Endothelial cell of umbilical vein (primary cell): ENCODE results near the gene MACROD2. TPM values are rescaled to one million over a fixed set of nuclear protein-coding genes. Genes with fewer than 3 reads are reported as not detected.

Experiments used
- BruUV-seq: library from RNA; stranded (reverse); fragments of 400-500 nt; replicated peaks from 2 replicates; lab custom pipeline; 2021; lab: Mats Ljungman, UMichigan
- CTCF ChIA-PET: fragments of 300-600, 350-600 bp; sonication (Branson Sonifier 250); formaldehyde crosslinking; loops from one replicate; lab custom pipeline; 2021; ENCODE audit warnings: antibody characterized with exemption, inconsistent platforms; lab: Charles Lee
- POLR2A ChIA-PET: fragments of 300-600, 350-600 bp; sonication (Branson Sonifier 250); formaldehyde crosslinking; loops from one replicate; lab custom pipeline; 2021; ENCODE audit warnings: antibody characterized with exemption, inconsistent platforms; lab: Charles Lee
- DNase-seq: peaks from one replicate; pipeline ENCODE4 v3.0.0-alpha.2; 2011; ENCODE audit warnings: low read depth, low spot score
- FAIRE-seq: peaks from 2 replicates; lab custom pipeline; 2011; peaks lifted over from hg19 to GRCh38; lab: Jason Lieb, UNC
- H2AFZ ChIP-seq: 2 replicates; pipeline ENCODE4 v1.6.0; 2012; ENCODE audit warnings: low read depth, low read length, control low read depth, inconsistent platforms
- H3K27ac ChIP-seq: 2 replicates; pipeline ENCODE4 v1.5.1; 2011; ENCODE audit warnings: low read depth, mild to moderate bottlenecking, control low read depth, low read length, moderate library complexity; ENCODE audit not compliant: insufficient read depth
- H3K27me3 ChIP-seq, 2 experiments: 2 replicates each; pipeline versions ENCODE4 v1.6.0 to v1.6.1; 2011; ENCODE audit warnings: low read length in 2 of 2, mixed read lengths in 1 of 2; ENCODE audit not compliant: control insufficient read depth in 2 of 2, insufficient read depth in 2 of 2
- H3K36me3 ChIP-seq, 2 experiments: 2 replicates in 1 of 2; 3 replicates in 1 of 2; pipeline ENCODE4 v1.5.1; 2011; ENCODE audit warnings: low read length in 2 of 2, mild to moderate bottlenecking in 1 of 2, moderate library complexity in 1 of 2; ENCODE audit not compliant: control insufficient read depth in 2 of 2, insufficient read depth in 2 of 2; ENCODE audit errors: extremely low read depth in 1 of 2
- H3K4me1 ChIP-seq: 3 replicates; pipeline ENCODE4 v1.5.1; 2011; ENCODE audit warnings: mild to moderate bottlenecking, low read length; ENCODE audit not compliant: control insufficient read depth, insufficient read depth; ENCODE audit errors: extremely low read depth
- H3K4me2 ChIP-seq: 2 replicates; pipeline ENCODE4 v1.6.1; 2011; ENCODE audit warnings: low read length, control low read depth, mixed read lengths; ENCODE audit not compliant: insufficient read depth
- H3K4me3 ChIP-seq, 3 experiments: fragments of 200-600 bp in 1 of 3; sonication (generic), shearing (Covaris generic) in 1 of 3; replicated peaks in 1 of 3; 2 replicates each; pipeline ENCODE4 v1.5.1; 2011 to 2016; ENCODE audit warnings: control low read depth in 3 of 3, low read length in 3 of 3, mild to moderate bottlenecking in 2 of 3, inconsistent platforms in 1 of 3, low read depth in 1 of 3, moderate library complexity in 1 of 3; ENCODE audit not compliant: insufficient read depth in 1 of 3
- H3K79me2 ChIP-seq: 2 replicates; pipeline ENCODE4 v1.6.0; 2012; ENCODE audit warnings: low read length, inconsistent platforms; ENCODE audit not compliant: control insufficient read depth, insufficient read depth
- H3K9ac ChIP-seq: replicated peaks from 2 replicates; pipeline ENCODE3; 2011; ENCODE audit warnings: low read length, control low read depth; ENCODE audit not compliant: insufficient read depth; ENCODE audit errors: extremely low read depth
- H3K9me1 ChIP-seq: replicated peaks from 3 replicates; pipeline ENCODE4 v1.6.0; 2011; ENCODE audit warnings: mild to moderate bottlenecking, low read length; ENCODE audit not compliant: control insufficient read depth, insufficient read depth; ENCODE audit errors: extremely low read depth
- H3K9me3 ChIP-seq: replicated peaks from 2 replicates; pipeline ENCODE4 v1.5.1; 2012; ENCODE audit warnings: low read length, inconsistent platforms; ENCODE audit not compliant: control insufficient read depth, insufficient read depth
- H4K20me1 ChIP-seq: replicated peaks from 2 replicates; pipeline ENCODE3; 2011; ENCODE audit warnings: mild to moderate bottlenecking, low read length; ENCODE audit not compliant: control insufficient read depth, insufficient read depth; ENCODE audit errors: extremely low read depth
- EZH2 ChIP-seq: IDR thresholded peaks from 2 replicates; pipeline ENCODE4 v1.6.1; 2012; ENCODE audit warnings: borderline replicate concordance, low read depth, mild to moderate bottlenecking, moderate library complexity, low read length, inconsistent platforms; ENCODE audit not compliant: severe bottlenecking
- FOS ChIP-seq: IDR thresholded peaks from 2 replicates; pipeline ENCODE4 v1.6.1; 2011; ENCODE audit warnings: mild to moderate bottlenecking, low read length, moderate library complexity, borderline replicate concordance; ENCODE audit not compliant: insufficient read depth
- GATA2 ChIP-seq: IDR thresholded peaks from 2 replicates; pipeline ENCODE4 v1.7.0; 2011; ENCODE audit warnings: low read depth, mild to moderate bottlenecking, moderate library complexity, mixed read lengths, low read length; ENCODE audit not compliant: insufficient read length, insufficient read depth
- JUN ChIP-seq: IDR thresholded peaks from 2 replicates; pipeline ENCODE4 v1.6.1; 2011; ENCODE audit warnings: borderline replicate concordance, low read depth; ENCODE audit not compliant: insufficient read length, insufficient read depth
- MYC ChIP-seq: IDR thresholded peaks from one replicate; pipeline ENCODE4 v1.6.1; 2011; ENCODE audit warnings: mild to moderate bottlenecking, low read depth, low read length
- POLR2A ChIP-seq: IDR thresholded peaks from 2 replicates; pipeline ENCODE4 v1.6.1; 2012; ENCODE audit warnings: low read depth, mild to moderate bottlenecking, control low read depth, low read length
- POLR2AphosphoS5 ChIP-seq: IDR thresholded peaks from 2 replicates; pipeline ENCODE4 v1.6.1; 2012; ENCODE audit warnings: low read depth, mild to moderate bottlenecking, control low read depth, low read length, moderate library complexity; ENCODE audit not compliant: insufficient read depth
- dilution Hi-C: fragments of 300-500 bp; cut with MboI; formaldehyde crosslinking; loops from one replicate; pipeline ENCODE4 v1.15.0; 2019; ENCODE audit warnings: low sequenced_read_pairs; ENCODE audit not compliant: extremely low pct_ligation_motif_present
- intact Hi-C: fragments of 100-400 bp; cut with micrococcal nuclease; formaldehyde crosslinking; loops from one replicate; pipeline ENCODE4 v1.10.0; 2022
- polyA plus RNA-seq, 4 experiments: library from polyadenylated mRNA; depleted of rRNA in 3 of 4; stranded (reverse) in 3 of 4; unstranded in 1 of 4; fragments of >200 nt; gene quantifications; 2 replicates each; pipeline versions ENCODE4 v1.2.1 to v1.2.3, GENCODE V29; 2011 to 2012; ENCODE audit warnings: missing spikeins in 1 of 4
- total RNA-seq: library from RNA; stranded (reverse); gene quantifications from 2 replicates; pipeline ENCODE4 v1.2.3, GENCODE V29; 2021
- TF ChIP-seq, protein P1 (sequence below): IDR thresholded peaks from 2 replicates; pipeline ENCODE4 v1.6.1; 2011; ENCODE audit not compliant: insufficient read depth, insufficient read length
- TF ChIP-seq, protein P2 (sequence below), 2 donors: IDR thresholded peaks; 1 replicate in 1 of 2; 2 replicates in 1 of 2; pipeline ENCODE4 v1.5.1; 2011; ENCODE audit warnings: low read length in 2 of 2, mild to moderate bottlenecking in 2 of 2, moderate library complexity in 2 of 2, control low read depth in 1 of 2, inconsistent platforms in 1 of 2, low read depth in 1 of 2; ENCODE audit not compliant: insufficient read depth in 1 of 2; ENCODE audit errors: extremely low read depth in 1 of 2

Gene MACROD2
- total and polyA plus RNA-seq, 2 donors (not counting 3 experiments of a cell fraction or from before 2014, with no cell fraction given), result 0.11 to 0.73 TPM

DNA sequence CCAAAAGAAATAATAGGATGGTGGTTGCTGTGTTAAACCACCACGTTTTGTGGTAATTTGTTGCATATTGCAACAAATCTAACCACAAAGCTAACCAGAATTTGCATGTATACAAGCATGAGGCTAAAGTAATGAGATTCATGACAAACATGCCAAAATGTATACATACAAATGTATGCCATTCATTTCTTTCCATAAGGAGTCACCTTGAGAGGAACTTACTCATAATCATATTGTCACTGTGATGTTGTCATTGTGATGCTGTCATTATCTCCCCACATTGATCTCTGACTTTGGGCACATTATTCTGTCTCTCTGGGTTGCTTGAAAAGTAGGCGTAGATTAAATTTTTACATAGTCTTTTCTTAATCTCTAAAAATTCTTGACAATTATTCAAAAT lies 1228.9 kb downstream of the MACROD2 start:
- no peak overlapping the region for H3K4me2 ChIP-seq
- no peaks in the 10 kb centered on the region for H4K20me1 ChIP-seq
- H3K9ac ChIP-seq, result no peak overlapping the region
- ChIA-PET POLR2A (no interaction called here), CTCF (interaction anchor here (1.7 kb wide), 1 partner anchor 12 kb away, joined by 5 read pairs; no protein-coding TSS in a partner anchor)
- no peaks in the 10 kb centered on the region for H3K27me3 ChIP-seq
- H3K79me2 ChIP-seq, result no peaks in the 10 kb centered on the region
- no peaks in the 10 kb centered on the region for H3K9me1 ChIP-seq
- TF ChIP-seq MYC, result no peak
- no peaks in the 10 kb centered on the region for H3K36me3 ChIP-seq
- no peak overlapping the region for H2AFZ ChIP-seq
- no peak overlapping the region for H3K27ac ChIP-seq
- H3K4me3 ChIP-seq, result no peak overlapping the region
- H3K9me3 ChIP-seq, result no peaks in the 10 kb centered on the region
- peaks cover 31% of the 10 kb centered on the region for H3K4me1 ChIP-seq
- no peak for DNase-seq
- dilution Hi-C loops, result no loop called here
- intact Hi-C loops, result no loop called here
- no peak for FAIRE-seq
- no TSS peak for BruUV-seq

DNA sequence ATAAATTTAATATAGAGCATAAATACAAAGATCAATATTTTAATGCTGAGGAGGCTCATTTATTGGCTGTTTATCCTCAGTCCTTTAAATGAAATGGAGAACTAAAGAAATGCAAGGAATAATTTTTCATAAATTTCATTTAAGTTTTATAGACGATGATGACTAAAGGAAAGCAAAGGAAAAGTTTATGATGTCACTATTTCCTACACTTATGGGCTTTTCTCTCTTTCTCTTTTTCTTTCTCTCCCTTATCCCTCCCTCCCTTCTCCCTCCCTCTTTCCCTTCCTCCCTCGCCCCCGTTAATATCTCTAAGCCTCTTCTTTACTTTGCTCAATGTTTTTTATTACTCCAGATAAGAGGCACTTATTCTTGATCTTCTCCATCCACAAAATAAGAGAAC lies 1231.8 kb downstream of the MACROD2 start:
- no TSS peak for BruUV-seq
- H3K36me3 ChIP-seq, result no peaks in the 10 kb centered on the region
- H3K9ac ChIP-seq, result no peak overlapping the region
- no peaks in the 10 kb centered on the region for H3K9me1 ChIP-seq
- H3K4me3 ChIP-seq, result no peak overlapping the region
- no peak overlapping the region for H3K4me2 ChIP-seq
- H2AFZ ChIP-seq, result no peak overlapping the region
- dilution Hi-C loops (no loop called here), intact Hi-C loops (no loop called here)
- POLR2A ChIA-PET, result no interaction called here
- FAIRE-seq (no peak), DNase-seq (no peak)
- H3K9me3 ChIP-seq, result no peaks in the 10 kb centered on the region
- no peaks in the 10 kb centered on the region for H4K20me1 ChIP-seq
- no peaks in the 10 kb centered on the region for H3K79me2 ChIP-seq
- no peak overlapping the region for H3K27ac ChIP-seq
- no peaks in the 10 kb centered on the region for H3K27me3 ChIP-seq
- TF ChIP-seq POLR2AphosphoS5 (no peak), JUN (no peak), EZH2 (no peak), POLR2A (no peak), MYC (no peak), GATA2 (no peak), FOS (no peak)
- TF ChIP-seq, protein P1, sequence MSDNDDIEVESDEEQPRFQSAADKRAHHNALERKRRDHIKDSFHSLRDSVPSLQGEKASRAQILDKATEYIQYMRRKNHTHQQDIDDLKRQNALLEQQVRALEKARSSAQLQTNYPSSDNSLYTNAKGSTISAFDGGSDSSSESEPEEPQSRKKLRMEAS, result no peak
- TF ChIP-seq, protein P2, sequence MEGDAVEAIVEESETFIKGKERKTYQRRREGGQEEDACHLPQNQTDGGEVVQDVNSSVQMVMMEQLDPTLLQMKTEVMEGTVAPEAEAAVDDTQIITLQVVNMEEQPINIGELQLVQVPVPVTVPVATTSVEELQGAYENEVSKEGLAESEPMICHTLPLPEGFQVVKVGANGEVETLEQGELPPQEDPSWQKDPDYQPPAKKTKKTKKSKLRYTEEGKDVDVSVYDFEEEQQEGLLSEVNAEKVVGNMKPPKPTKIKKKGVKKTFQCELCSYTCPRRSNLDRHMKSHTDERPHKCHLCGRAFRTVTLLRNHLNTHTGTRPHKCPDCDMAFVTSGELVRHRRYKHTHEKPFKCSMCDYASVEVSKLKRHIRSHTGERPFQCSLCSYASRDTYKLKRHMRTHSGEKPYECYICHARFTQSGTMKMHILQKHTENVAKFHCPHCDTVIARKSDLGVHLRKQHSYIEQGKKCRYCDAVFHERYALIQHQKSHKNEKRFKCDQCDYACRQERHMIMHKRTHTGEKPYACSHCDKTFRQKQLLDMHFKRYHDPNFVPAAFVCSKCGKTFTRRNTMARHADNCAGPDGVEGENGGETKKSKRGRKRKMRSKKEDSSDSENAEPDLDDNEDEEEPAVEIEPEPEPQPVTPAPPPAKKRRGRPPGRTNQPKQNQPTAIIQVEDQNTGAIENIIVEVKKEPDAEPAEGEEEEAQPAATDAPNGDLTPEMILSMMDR (IDR thresholded peaks at IDR 0.05; ENCODE audit: extremely low read depth in 1 of 2, insufficient read depth in 1 of 2, low read depth in 1 of 2, low read length in 2 of 2), result no peak
- peaks cover 10% of the 10 kb centered on the region for H3K4me1 ChIP-seq
- CTCF ChIA-PET, result no interaction called here
